ENCODE data around the gene HIVEP3. TPM values are rescaled to one million over a fixed set of nuclear protein-coding genes. Genes with fewer than 3 reads are reported as not detected.

Gene HIVEP3
- total RNA-seq, 2 donors from 2014 or later, result 2.3 to 12.8 TPM

DNA sequence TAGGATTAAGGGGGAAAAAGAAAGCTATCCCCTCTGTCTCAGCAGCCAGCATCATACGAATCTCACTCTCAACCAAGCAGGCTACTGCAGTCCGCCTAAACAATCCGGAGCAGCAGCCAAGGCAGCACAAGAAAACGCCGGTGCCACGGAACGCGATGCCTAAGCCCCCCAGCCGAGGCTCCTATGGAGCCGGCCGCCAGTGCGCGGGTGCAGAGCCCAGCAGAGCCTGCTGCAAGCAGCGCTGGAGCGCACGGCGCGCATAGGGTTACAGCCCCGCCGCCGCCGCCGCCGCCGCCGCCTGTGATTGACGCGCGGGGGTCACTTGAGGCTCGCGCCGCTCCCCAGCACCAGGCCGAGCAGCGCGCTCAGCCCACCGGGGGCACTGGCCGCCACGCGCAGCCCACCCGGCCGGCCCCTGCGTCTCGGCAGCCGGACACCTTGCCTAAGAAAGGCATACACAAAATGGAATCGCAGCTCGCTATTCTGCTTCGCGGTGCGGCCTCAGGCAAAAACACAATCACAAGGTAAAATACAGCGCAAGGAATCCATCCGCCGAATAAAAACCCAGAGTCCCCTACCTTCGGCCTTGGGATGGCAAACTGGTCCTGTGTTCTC is 780 bp downstream of the HIVEP3 start:
- H3K4me3 ChIP-seq, result peak overlapping the region; percentile 79
- no peaks in the 10 kb centered on the region for H3K27me3 ChIP-seq (replicated peaks; ENCODE audit: insufficient read depth)
- ATAC-seq (ENCODE audit: insufficient number of reproducible peaks, low FRiP score, low read depth) (no peak), DNase-seq (ENCODE audit: low spot score) (no peak)
- H3K4me1 ChIP-seq (ENCODE audit: control insufficient read depth in 1 of 2, low read depth in 2 of 2), result peaks cover 7 to 27% of the 10 kb centered on the region in 2 donors
- no peaks in the 10 kb centered on the region for H3K9me3 ChIP-seq
- H3K27ac ChIP-seq, result no peak overlapping the region
- TF ChIP-seq, protein P1, sequence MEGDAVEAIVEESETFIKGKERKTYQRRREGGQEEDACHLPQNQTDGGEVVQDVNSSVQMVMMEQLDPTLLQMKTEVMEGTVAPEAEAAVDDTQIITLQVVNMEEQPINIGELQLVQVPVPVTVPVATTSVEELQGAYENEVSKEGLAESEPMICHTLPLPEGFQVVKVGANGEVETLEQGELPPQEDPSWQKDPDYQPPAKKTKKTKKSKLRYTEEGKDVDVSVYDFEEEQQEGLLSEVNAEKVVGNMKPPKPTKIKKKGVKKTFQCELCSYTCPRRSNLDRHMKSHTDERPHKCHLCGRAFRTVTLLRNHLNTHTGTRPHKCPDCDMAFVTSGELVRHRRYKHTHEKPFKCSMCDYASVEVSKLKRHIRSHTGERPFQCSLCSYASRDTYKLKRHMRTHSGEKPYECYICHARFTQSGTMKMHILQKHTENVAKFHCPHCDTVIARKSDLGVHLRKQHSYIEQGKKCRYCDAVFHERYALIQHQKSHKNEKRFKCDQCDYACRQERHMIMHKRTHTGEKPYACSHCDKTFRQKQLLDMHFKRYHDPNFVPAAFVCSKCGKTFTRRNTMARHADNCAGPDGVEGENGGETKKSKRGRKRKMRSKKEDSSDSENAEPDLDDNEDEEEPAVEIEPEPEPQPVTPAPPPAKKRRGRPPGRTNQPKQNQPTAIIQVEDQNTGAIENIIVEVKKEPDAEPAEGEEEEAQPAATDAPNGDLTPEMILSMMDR (IDR thresholded peaks at IDR 0.05), result no peak
- H3K36me3 ChIP-seq, result no peaks in the 10 kb centered on the region

GRCh38 chr1:41917076-41917475 is 1.6 kb downstream of the HIVEP3 start:
- TF ChIP-seq, protein P1 (IDR thresholded peaks at IDR 0.05), result no peak
- Histone ChIP-seq H3K4me3 (peak overlapping the region; percentile 79), H3K4me1 (ENCODE audit: control insufficient read depth in 1 of 2, low read depth in 2 of 2) (peaks cover 7 to 27% of the 10 kb centered on the region in 2 donors), H3K27ac (no peak overlapping the region), H3K27me3 (replicated peaks; ENCODE audit: insufficient read depth) (no peaks in the 10 kb centered on the region), H3K36me3 (no peaks in the 10 kb centered on the region), H3K9me3 (no peaks in the 10 kb centered on the region)
- DNase-seq (ENCODE audit: low spot score) (no peak), ATAC-seq (ENCODE audit: insufficient number of reproducible peaks, low FRiP score, low read depth) (no peak)

DNA sequence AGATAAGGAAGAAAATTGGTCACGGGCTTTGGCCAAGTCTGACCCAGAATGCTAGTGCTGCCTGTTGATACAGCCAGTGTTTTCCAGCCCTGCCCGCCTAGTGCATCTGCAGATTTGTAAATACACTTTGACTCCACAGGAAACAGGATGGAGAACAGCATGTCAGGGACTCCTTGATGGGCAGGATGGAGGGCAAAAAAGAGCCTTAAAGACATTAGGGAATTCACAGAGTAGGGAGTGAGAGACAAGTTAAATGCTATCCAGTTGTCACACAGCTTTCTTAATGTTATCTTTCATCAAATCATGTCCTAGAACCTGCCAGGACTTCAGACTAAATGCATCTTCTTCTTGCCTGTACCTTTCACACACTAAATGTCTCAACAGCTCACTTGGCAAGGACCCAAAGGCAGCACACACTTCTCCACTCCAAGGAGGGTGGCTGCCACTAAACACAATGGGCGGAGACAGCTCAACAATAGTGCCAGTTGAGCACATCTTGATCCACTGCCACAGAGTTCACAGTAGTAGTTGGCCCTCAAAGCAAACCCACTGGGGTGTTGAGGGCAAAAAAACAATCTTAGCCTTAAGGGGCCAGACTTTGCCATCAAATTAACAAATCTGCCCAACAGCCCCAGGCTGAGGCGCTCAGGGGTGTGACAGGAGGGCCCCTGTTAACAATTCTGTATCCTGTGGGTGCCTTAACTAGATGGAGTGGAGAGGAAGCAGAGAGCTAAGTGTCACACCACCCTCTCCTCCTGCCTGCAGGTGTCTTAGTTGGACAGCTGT is 2.7 kb downstream of the HIVEP3 start:
- Histone ChIP-seq H3K4me3 (no peak overlapping the region), H3K9me3 (no peaks in the 10 kb centered on the region), H3K4me1 (ENCODE audit: control insufficient read depth in 1 of 2, low read depth in 2 of 2) (peaks cover 7 to 27% of the 10 kb centered on the region in 2 donors), H3K27me3 (replicated peaks; ENCODE audit: insufficient read depth) (no peaks in the 10 kb centered on the region), H3K36me3 (no peaks in the 10 kb centered on the region), H3K27ac (no peak overlapping the region)
- TF ChIP-seq, protein P1 (IDR thresholded peaks at IDR 0.05), result no peak
- DNase-seq (ENCODE audit: low spot score) (no peak), ATAC-seq (ENCODE audit: insufficient number of reproducible peaks, low FRiP score, low read depth) (no peak)

GRCh38 chr1:41914516-41914915 is 4.2 kb downstream of the HIVEP3 start:
- no peaks in the 10 kb centered on the region for H3K36me3 ChIP-seq
- H3K27me3 ChIP-seq (replicated peaks; ENCODE audit: insufficient read depth), result no peaks in the 10 kb centered on the region
- no peak for ATAC-seq (ENCODE audit: insufficient number of reproducible peaks, low FRiP score, low read depth)
- H3K4me3 ChIP-seq, result no peak overlapping the region
- DNase-seq (ENCODE audit: low spot score), result no peak
- TF ChIP-seq, protein P1 (IDR thresholded peaks at IDR 0.05), result no peak
- peaks cover 7 to 27% of the 10 kb centered on the region in 2 donors for H3K4me1 ChIP-seq (ENCODE audit: control insufficient read depth in 1 of 2, low read depth in 2 of 2)
- no peak overlapping the region for H3K27ac ChIP-seq
- H3K9me3 ChIP-seq, result no peaks in the 10 kb centered on the region

- Histone ChIP-seq H3K36me3 (no peaks in the 10 kb centered on the region), H3K9me3 (no peaks in the 10 kb centered on the region), H3K27me3 (replicated peaks; ENCODE audit: insufficient read depth) (no peaks in the 10 kb centered on the region), H3K27ac (no peak overlapping the region), H3K4me3 (no peak overlapping the region), H3K4me1 (ENCODE audit: control insufficient read depth in 1 of 2, low read depth in 2 of 2) (peaks cover 7 to 18% of the 10 kb centered on the region in 2 donors)
- ATAC-seq (ENCODE audit: insufficient number of reproducible peaks, low FRiP score, low read depth) (no peak), DNase-seq (ENCODE audit: low spot score) (no peak)
- TF ChIP-seq, protein P1 (IDR thresholded peaks at IDR 0.05), result no peak
These were observed 5.7 kb downstream of the HIVEP3 start for GRCh38 chr1:41913014-41913413.
